IgD-negative memory B cell (primary cell): ENCODE data around the gene ANKRD11. TPM values are rescaled to one million over a fixed set of nuclear protein-coding genes. Genes with fewer than 3 reads are reported as not detected.

Experiments used
- H3K27ac Mint-ChIP-seq, 3 donors: one replicate each; pipeline ENCODE4 v1.8.0; 2020 to 2022; ENCODE audit warnings: mild to moderate bottlenecking in 3 of 3, mixed read lengths in 3 of 3, moderate library complexity in 1 of 3
- H3K27me3 Mint-ChIP-seq: one replicate; pipeline ENCODE4 v1.8.0; 2021; ENCODE audit warnings: mixed read lengths
- H3K36me3 Mint-ChIP-seq: one replicate; pipeline ENCODE4 v1.8.0; 2020; ENCODE audit warnings: mild to moderate bottlenecking, mixed read lengths
- H3K4me1 Mint-ChIP-seq, 3 donors: one replicate each; pipeline ENCODE4 v1.8.0; 2020 to 2022; ENCODE audit warnings: mixed read lengths in 3 of 3, mild to moderate bottlenecking in 1 of 3
- H3K4me3 Mint-ChIP-seq, 4 donors: one replicate each; pipeline ENCODE4 v1.8.0; 2020 to 2022; ENCODE audit warnings: mild to moderate bottlenecking in 4 of 4, mixed read lengths in 4 of 4, moderate library complexity in 3 of 4
- H3K9me3 Mint-ChIP-seq, 3 donors: one replicate each; pipeline ENCODE4 v1.8.0; 2020 to 2021; ENCODE audit warnings: mixed read lengths in 3 of 3, mild to moderate bottlenecking in 1 of 3
- polyA plus RNA-seq: library from polyadenylated mRNA; unstranded; fragments of 300-500 nt; fragmentation: Illumina TruSeq; gene quantifications from one replicate; pipeline ENCODE4 v1.2.3, GENCODE V29; 2021

ANKRD11 gene
- polyA plus RNA-seq, 1 donor from 2014 or later, result 11.6 TPM

DNA sequence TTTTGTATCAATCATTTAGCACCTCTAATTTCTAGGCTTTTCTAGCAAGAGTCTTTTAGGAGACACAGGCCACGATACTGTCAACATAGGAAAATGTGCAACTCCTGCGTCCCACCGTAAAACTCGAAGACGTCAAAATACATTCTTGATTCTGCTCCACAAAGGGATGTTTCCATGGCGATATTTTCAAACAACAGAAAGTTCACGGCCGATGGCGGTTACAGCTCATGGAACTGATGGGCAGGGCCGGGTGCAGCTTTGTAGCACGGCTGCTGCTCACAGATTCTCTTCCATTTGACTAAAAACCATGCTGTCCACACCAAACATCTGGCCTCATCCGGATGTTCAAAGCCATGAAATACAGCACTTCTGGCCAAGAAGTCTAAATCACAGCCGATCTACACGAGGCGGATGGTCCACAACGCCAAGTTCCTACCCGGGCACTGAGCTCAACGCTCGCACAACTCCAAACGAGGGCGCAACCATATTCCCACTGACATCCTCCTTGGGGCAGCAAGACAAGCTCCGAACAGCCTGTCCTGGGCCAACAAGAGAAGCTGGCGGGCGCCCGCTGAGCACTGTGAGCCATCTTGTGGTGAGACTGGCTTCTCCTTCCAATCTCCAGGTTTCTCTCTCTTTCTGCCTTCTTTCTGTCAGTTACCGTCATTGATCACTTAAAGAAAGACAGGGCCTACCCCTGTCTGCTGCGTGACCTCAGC, 193.0 kb downstream of the ANKRD11 start:
- Mint-ChIP-seq H3K27ac (peak overlapping the region in 1 of 3 donors; percentile 77), H3K4me3 (no peak overlapping the region), H3K4me1 (peaks cover 5 to 6% (median 6%) of the 10 kb centered on the region in 3 donors), H3K36me3 (peaks cover 4% of the 10 kb centered on the region), H3K27me3 (no peaks in the 10 kb centered on the region), H3K9me3 (no peaks in the 10 kb centered on the region)

DNA sequence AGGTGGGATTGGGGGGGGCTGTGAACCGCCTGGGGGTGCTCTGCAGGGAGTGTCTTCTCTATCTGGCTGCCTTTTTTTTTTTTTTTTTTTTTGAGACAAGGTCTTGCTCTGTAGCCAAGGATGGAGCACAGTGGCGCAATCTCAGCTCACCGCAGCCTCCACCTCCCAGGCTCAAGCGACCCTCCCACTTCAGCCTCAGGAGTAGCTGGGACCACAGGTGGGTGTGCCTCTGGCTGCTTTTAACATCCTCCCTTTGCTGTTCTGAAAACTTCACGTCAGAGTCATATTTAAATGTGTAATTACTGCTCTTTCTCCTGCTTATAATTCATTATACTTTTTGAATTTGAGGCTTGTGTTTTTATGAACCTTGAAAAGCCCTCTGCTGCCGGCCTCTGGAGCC, 194.4 kb downstream of the ANKRD11 start:
- peaks cover 5 to 8% (median 7%) of the 10 kb centered on the region in 3 donors for H3K4me1 Mint-ChIP-seq
- peak overlapping the region in 2 of 3 donors; percentile 37 to 78 for H3K27ac Mint-ChIP-seq
- H3K36me3 Mint-ChIP-seq, result peaks cover 4% of the 10 kb centered on the region
- H3K27me3 Mint-ChIP-seq, result no peaks in the 10 kb centered on the region
- no peak overlapping the region for H3K4me3 Mint-ChIP-seq
- H3K9me3 Mint-ChIP-seq, result no peaks in the 10 kb centered on the region

- Mint-ChIP-seq H3K27ac (no peak overlapping the region), H3K4me3 (no peak overlapping the region), H3K9me3 (no peaks in the 10 kb centered on the region), H3K27me3 (no peaks in the 10 kb centered on the region), H3K36me3 (peaks cover 4% of the 10 kb centered on the region), H3K4me1 (peaks cover 5 to 8% (median 7%) of the 10 kb centered on the region in 3 donors)
Measured at GRCh38 chr16:89295071-89295900, 195.1 kb downstream of the ANKRD11 start.

- Mint-ChIP-seq H3K27me3 (no peaks in the 10 kb centered on the region), H3K27ac (no peak overlapping the region), H3K4me1 (peaks cover 5 to 8% (median 8%) of the 10 kb centered on the region in 3 donors), H3K4me3 (no peak overlapping the region), H3K36me3 (peaks cover 5% of the 10 kb centered on the region), H3K9me3 (no peaks in the 10 kb centered on the region)
Measured at GRCh38 chr16:89294486-89294885, 195.9 kb downstream of the ANKRD11 start.

GRCh38 chr16:89293276-89294143, 196.9 kb downstream of the ANKRD11 start:
- Mint-ChIP-seq H3K27me3 (no peaks in the 10 kb centered on the region), H3K27ac (no peak overlapping the region), H3K4me1 (peaks cover 5 to 9% (median 8%) of the 10 kb centered on the region in 3 donors), H3K4me3 (no peak overlapping the region), H3K36me3 (peaks cover 7% of the 10 kb centered on the region), H3K9me3 (no peaks in the 10 kb centered on the region)

- Mint-ChIP-seq H3K36me3 (peaks cover 6% of the 10 kb centered on the region), H3K9me3 (no peaks in the 10 kb centered on the region), H3K4me3 (no peak overlapping the region), H3K4me1 (peaks cover 5 to 9% (median 8%) of the 10 kb centered on the region in 3 donors), H3K27ac (peak overlapping the region in 2 of 3 donors; percentile 67 to 92), H3K27me3 (no peaks in the 10 kb centered on the region)
Measured at GRCh38 chr16:89292443-89293078, 197.8 kb downstream of the ANKRD11 start.

GRCh38 chr16:89291776-89292175, 198.6 kb downstream of the ANKRD11 start:
- H3K4me3 Mint-ChIP-seq, result no peak overlapping the region
- H3K36me3 Mint-ChIP-seq, result peaks cover 6% of the 10 kb centered on the region
- H3K27me3 Mint-ChIP-seq, result no peaks in the 10 kb centered on the region
- peak overlapping the region in 1 of 3 donors; percentile 23 for H3K27ac Mint-ChIP-seq
- H3K9me3 Mint-ChIP-seq, result no peaks in the 10 kb centered on the region
- H3K4me1 Mint-ChIP-seq, result peaks cover 5 to 9% (median 8%) of the 10 kb centered on the region in 3 donors

DNA sequence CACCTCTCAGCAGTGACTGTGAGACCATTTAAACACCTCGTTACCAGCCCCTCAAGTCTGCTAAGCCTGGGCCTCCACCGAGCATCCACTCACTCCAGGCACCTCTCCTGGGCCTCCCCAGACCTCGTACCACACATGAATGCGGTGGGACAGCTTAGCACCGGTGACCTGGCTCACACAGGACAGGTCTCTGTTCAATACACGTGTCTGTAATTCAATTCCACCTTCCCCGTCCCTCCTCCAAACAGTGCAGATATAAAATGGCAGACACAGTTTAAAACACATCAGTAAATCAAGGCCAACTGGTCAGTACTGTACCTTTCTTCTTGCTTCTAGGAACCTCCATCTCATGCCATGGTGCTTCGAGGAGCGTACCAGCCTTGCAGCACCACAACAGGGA, 199.0 kb downstream of the ANKRD11 start:
- no peaks in the 10 kb centered on the region for H3K27me3 Mint-ChIP-seq
- H3K4me3 Mint-ChIP-seq, result no peak overlapping the region
- H3K4me1 Mint-ChIP-seq, result peaks cover 4 to 9% (median 8%) of the 10 kb centered on the region in 3 donors
- H3K36me3 Mint-ChIP-seq, result peaks cover 6% of the 10 kb centered on the region
- H3K27ac Mint-ChIP-seq, result peak overlapping the region in 2 of 3 donors; percentile 23 to 47
- no peaks in the 10 kb centered on the region for H3K9me3 Mint-ChIP-seq

- Mint-ChIP-seq H3K9me3 (no peaks in the 10 kb centered on the region), H3K27ac (peak overlapping the region in 1 of 3 donors; percentile 57), H3K4me3 (no peak overlapping the region), H3K4me1 (peaks cover 0 to 7% (median 5%) of the 10 kb centered on the region in 3 donors), H3K36me3 (peaks cover 8% of the 10 kb centered on the region), H3K27me3 (no peaks in the 10 kb centered on the region)
Measured at GRCh38 chr16:89290887-89291286, 199.5 kb downstream of the ANKRD11 start.

GRCh38 chr16:89290472-89290871, 199.9 kb downstream of the ANKRD11 start:
- H3K36me3 Mint-ChIP-seq, result peaks cover 8% of the 10 kb centered on the region
- no peaks in the 10 kb centered on the region for H3K9me3 Mint-ChIP-seq
- peak overlapping the region in 1 of 3 donors; percentile 57 for H3K27ac Mint-ChIP-seq
- no peaks in the 10 kb centered on the region for H3K27me3 Mint-ChIP-seq
- peaks cover 0 to 7% (median 5%) of the 10 kb centered on the region in 3 donors for H3K4me1 Mint-ChIP-seq
- no peak overlapping the region for H3K4me3 Mint-ChIP-seq

GRCh38 chr16:89289428-89290395, 200.6 kb downstream of the ANKRD11 start:
- no peaks in the 10 kb centered on the region for H3K27me3 Mint-ChIP-seq
- H3K36me3 Mint-ChIP-seq, result peaks cover 8% of the 10 kb centered on the region
- no peak overlapping the region for H3K4me3 Mint-ChIP-seq
- H3K27ac Mint-ChIP-seq, result peak overlapping the region in 2 of 3 donors; percentile 75 to 85
- H3K9me3 Mint-ChIP-seq, result no peaks in the 10 kb centered on the region
- H3K4me1 Mint-ChIP-seq, result peaks cover 0 to 7% (median 5%) of the 10 kb centered on the region in 3 donors

- H3K9me3 Mint-ChIP-seq, result no peaks in the 10 kb centered on the region
- H3K4me3 Mint-ChIP-seq, result no peak overlapping the region
- peaks cover 8% of the 10 kb centered on the region for H3K36me3 Mint-ChIP-seq
- no peaks in the 10 kb centered on the region for H3K27me3 Mint-ChIP-seq
- peak overlapping the region in 1 of 3 donors; percentile 85 for H3K27ac Mint-ChIP-seq
- peaks cover 0 to 5% (median 5%) of the 10 kb centered on the region in 3 donors for H3K4me1 Mint-ChIP-seq
Measured at GRCh38 chr16:89288966-89289365, 201.4 kb downstream of the ANKRD11 start.

- peaks cover 8% of the 10 kb centered on the region for H3K36me3 Mint-ChIP-seq
- no peak overlapping the region for H3K27ac Mint-ChIP-seq
- H3K4me1 Mint-ChIP-seq, result peaks cover 0 to 5% (median 5%) of the 10 kb centered on the region in 3 donors
- H3K4me3 Mint-ChIP-seq, result no peak overlapping the region
- H3K27me3 Mint-ChIP-seq, result no peaks in the 10 kb centered on the region
- no peaks in the 10 kb centered on the region for H3K9me3 Mint-ChIP-seq
Measured at GRCh38 chr16:89288577-89288844, 201.8 kb downstream of the ANKRD11 start.
